A549 (cell line): Measurements from ENCODE around the gene LPIN3. TPM values are rescaled to one million over a fixed set of nuclear protein-coding genes. Genes with fewer than 3 reads are reported as not detected.

ENCODE experiments used
- ATAC-seq, 2 experiments: fragments of 200-7000 bp in 1 of 2; fragments of >200 bp in 1 of 2; cut with Nextera tagmentation in 1 of 2; cut with Tn5 transposase in 1 of 2; 3 replicates each; pipeline versions ENCODE4 v1.8.0 to v1.9.1; 2018 to 2020; ENCODE audit warnings: mild to moderate bottlenecking in 1 of 2, moderate library complexity in 1 of 2
- CTCF ChIA-PET: fragments of 300-600 bp; sonication (Branson Sonifier 250); formaldehyde crosslinking; extraction: SDS; loops from one replicate; lab custom pipeline; 2021; ENCODE audit warnings: antibody characterized with exemption, inconsistent platforms; lab: Yijun Ruan, JAX
- POLR2A ChIA-PET: fragments of 350-600 bp; formaldehyde crosslinking; extraction: SDS; loops from one replicate; lab custom pipeline; 2021; ENCODE audit warnings: antibody characterized with exemption, inconsistent platforms; lab: Yijun Ruan, JAX
- DNase-seq, 2 experiments: peaks; one replicate each; pipeline versions ENCODE4 v3.0.0 to v3.0.0-alpha.2; 2011 to 2016; ENCODE audit warnings: low read depth in 1 of 2, low spot score in 1 of 2
- FAIRE-seq: peaks from 2 replicates; lab custom pipeline; 2011; peaks lifted over from hg19 to GRCh38; lab: Jason Lieb, UNC
- H3K27ac ChIP-seq, 2 experiments: fragments of >200 bp; sonication (Bioruptor Twin); formaldehyde crosslinking; 3 replicates each; pipeline ENCODE4 v1.5.1; 2016 to 2017
- H3K4me1 ChIP-seq: fragments of >200 bp; sonication (Bioruptor Twin); formaldehyde crosslinking; 3 replicates; pipeline ENCODE4 v1.6.1; 2016
- H3K4me2 ChIP-seq: fragments of >200 bp; sonication (Bioruptor Twin); formaldehyde crosslinking; 3 replicates; pipeline ENCODE4 v1.6.1; 2016
- H3K4me3 ChIP-seq: fragments of >200 bp; sonication (Bioruptor Twin); formaldehyde crosslinking; 3 replicates; pipeline ENCODE4 v1.5.1; 2016
- H3K9me3 ChIP-seq: fragments of >200 bp; sonication (Bioruptor Twin); formaldehyde crosslinking; 3 replicates; pipeline ENCODE4 v1.6.1; 2016
- ATOH8 ChIP-seq: fragments of 250-450 bp; sonication (Bioruptor Pico); IDR thresholded peaks from 2 replicates; pipeline ENCODE4 v1.5.0; 2020; ENCODE audit warnings: low read depth, mild to moderate bottlenecking, moderate library complexity
- BHLHE40 ChIP-seq: IDR thresholded peaks from 2 replicates; pipeline ENCODE4 v1.6.1; 2012; ENCODE audit warnings: low read depth, low read length, inconsistent platforms
- CBX2 ChIP-seq: fragments of 200-600 bp; sonication (generic); IDR thresholded peaks from 2 replicates; pipeline ENCODE4 v1.6.1; 2016; ENCODE audit warnings: low read depth, mild to moderate bottlenecking, borderline replicate concordance
- CBX8 ChIP-seq: fragments of 200-600 bp; sonication (generic); IDR thresholded peaks from 2 replicates; pipeline ENCODE4 v1.6.1; 2016
- FOSB ChIP-seq: fragments of 250-450 bp; sonication (Bioruptor Pico); IDR thresholded peaks from 2 replicates; pipeline ENCODE4 v1.5.0; 2020; ENCODE audit warnings: mild to moderate bottlenecking, moderate library complexity
- FOSL2 ChIP-seq, 2 experiments: fragments of 450-650 bp in 1 of 2; fragments of >200 bp in 1 of 2; sonication (Bioruptor Twin) in 1 of 2; formaldehyde crosslinking; IDR thresholded peaks; 2 replicates each; pipeline versions ENCODE4 v1.5.0 to v1.6.1; 2016 to 2020; ENCODE audit warnings: mild to moderate bottlenecking in 1 of 2, moderate library complexity in 1 of 2
- GATA3 ChIP-seq: IDR thresholded peaks from 2 replicates; pipeline ENCODE4 v1.6.1; 2012; ENCODE audit warnings: borderline replicate concordance
- HES2 ChIP-seq: fragments of >200 bp; sonication (Bioruptor Twin); formaldehyde crosslinking; IDR thresholded peaks from 2 replicates; pipeline ENCODE4 v1.6.1; 2016
- HMGXB4 ChIP-seq: fragments of 250-450 bp; sonication (Bioruptor Pico); IDR thresholded peaks from 2 replicates; pipeline ENCODE4 v1.5.0; 2021; ENCODE audit warnings: mild to moderate bottlenecking, moderate library complexity, borderline replicate concordance
- HOXA7 ChIP-seq: fragments of 250-450 bp; sonication (Bioruptor Pico); IDR thresholded peaks from 2 replicates; pipeline ENCODE4 v1.5.0; 2020; ENCODE audit warnings: mild to moderate bottlenecking, moderate library complexity
- KDM5A ChIP-seq: fragments of 200-600 bp; sonication (generic); IDR thresholded peaks from 2 replicates; pipeline ENCODE4 v1.6.1; 2016; ENCODE audit warnings: antibody characterized with exemption, mild to moderate bottlenecking
- MAFK ChIP-seq: fragments of 450-650 bp; IDR thresholded peaks from 2 replicates; pipeline ENCODE4 v1.6.1; 2014; ENCODE audit not compliant: partially characterized antibody
- MAX ChIP-seq: IDR thresholded peaks from 2 replicates; pipeline ENCODE4 v1.6.1; 2012
- MAZ ChIP-seq: fragments of 150-350 bp; IDR thresholded peaks from 2 replicates; pipeline ENCODE4 v1.6.1; 2014; ENCODE audit warnings: antibody characterized with exemption, low read depth, low read length, borderline replicate concordance
- NFE2L2 ChIP-seq: fragments of 150-350 bp; conservative IDR thresholded peaks from 2 replicates; pipeline ENCODE4 v1.6.1; 2014; ENCODE audit warnings: low read length
- NPAS2 ChIP-seq: fragments of 250-450 bp; sonication (Bioruptor Pico); IDR thresholded peaks from 2 replicates; pipeline ENCODE4 v1.8.0; 2022; ENCODE audit warnings: mild to moderate bottlenecking, moderate library complexity, borderline replicate concordance
- PBX3 ChIP-seq: IDR thresholded peaks from 2 replicates; pipeline ENCODE4 v1.6.1; 2012
- PHF8 ChIP-seq: fragments of 200-600 bp; sonication (generic); IDR thresholded peaks from 2 replicates; pipeline ENCODE4 v1.6.1; 2016; ENCODE audit warnings: low read depth, mild to moderate bottlenecking, antibody characterized with exemption, moderate library complexity, borderline replicate concordance
- POLR2AphosphoS2 ChIP-seq: conservative IDR thresholded peaks from 2 replicates; pipeline ENCODE4 v1.6.1; 2012; ENCODE audit warnings: low read length, improper control_type of control experiment, inconsistent platforms
- RAD21 ChIP-seq, 2 experiments: fragments of >200 bp in 1 of 2; sonication (Bioruptor Twin) in 1 of 2; formaldehyde crosslinking in 1 of 2; IDR thresholded peaks in 1 of 2; conservative IDR thresholded peaks in 1 of 2; 2 replicates in 1 of 2; 3 replicates in 1 of 2; pipeline ENCODE4 v1.6.1; 2012 to 2018; ENCODE audit warnings: inconsistent platforms in 1 of 2
- RCOR1 ChIP-seq: fragments of 150-350 bp; IDR thresholded peaks from 2 replicates; pipeline ENCODE4 v1.6.1; 2014; ENCODE audit warnings: antibody characterized with exemption, low read length, low read depth
- REST ChIP-seq: fragments of 200-600 bp; sonication (generic); IDR thresholded peaks from 2 replicates; pipeline ENCODE4 v1.6.1; 2016; ENCODE audit warnings: antibody characterized with exemption, mild to moderate bottlenecking, moderate library complexity
- SMC3 ChIP-seq: fragments of >200 bp; sonication (Bioruptor Twin); formaldehyde crosslinking; IDR thresholded peaks from 3 replicates; pipeline ENCODE4 v1.6.1; 2018; ENCODE audit warnings: inconsistent platforms
- TFCP2L1 ChIP-seq: fragments of 250-450 bp; sonication (Bioruptor Pico); IDR thresholded peaks from 2 replicates; pipeline ENCODE4 v1.5.0; 2021; ENCODE audit warnings: mild to moderate bottlenecking
- TP53 ChIP-seq: fragments of 250-450 bp; sonication (Bioruptor Pico); IDR thresholded peaks from 2 replicates; pipeline ENCODE4 v1.5.0; 2021; ENCODE audit warnings: mild to moderate bottlenecking, moderate library complexity
- ZNF302 ChIP-seq: fragments of 250-450 bp; sonication (Bioruptor Pico); IDR thresholded peaks from 2 replicates; pipeline ENCODE4 v1.9.0; 2021; ENCODE audit warnings: inconsistent platforms, mild to moderate bottlenecking, moderate library complexity
- ZSCAN20 ChIP-seq: fragments of 250-450 bp; sonication (Bioruptor Pico); IDR thresholded peaks from 2 replicates; pipeline ENCODE4 v1.8.0; 2022; ENCODE audit warnings: mild to moderate bottlenecking, moderate library complexity
- WGBS: methylation state at CpG from one replicate; pipeline ENCODE4 v1.1.6; 2017; ENCODE audit errors: missing lambda C conversion rate; 5-methylcytosine and 5-hydroxymethylcytosine counted together
- polyA plus RNA-seq, 4 experiments: library from polyadenylated mRNA; depleted of rRNA in 3 of 4; stranded (reverse); fragments of >200 nt; fragmentation: RNase III in 1 of 4; extraction: RNeasy Plus Mini Kit Qiagen cat#74134 plus additional on column Dnase treatment in 1 of 4; gene quantifications; 2 replicates in 3 of 4; 3 replicates in 1 of 4; pipeline ENCODE4 v1.2.3, GENCODE V29; 2011 to 2017

Gene LPIN3
- polyA plus RNA-seq, 2 of the 4 experiments (the other 2 are of a cell fraction), result 6.3 to 14.4 TPM

- Histone ChIP-seq H3K4me1 (peaks cover 11% of the 10 kb centered on the region; the same call in 2 of the 3 replicates), H3K4me3 (no peak overlapping the region), H3K27ac (no peak overlapping the region), H3K4me2 (no peak overlapping the region), H3K9me3 (no peaks in the 10 kb centered on the region)
- ATAC-seq (no peak), FAIRE-seq (no peak), DNase-seq (no peak)
- POLR2A ChIA-PET, result no interaction called here
- TF ChIP-seq HMGXB4 (CRISPR knock-in tag), result no peak
- no peak for TF ChIP-seq TP53 (CRISPR knock-in tag)
- no peak for TF ChIP-seq ZSCAN20 (CRISPR knock-in tag)
- TF ChIP-seq ATOH8 (CRISPR knock-in tag), result no peak
- TF ChIP-seq HES2, result no peak
- TF ChIP-seq GATA3, result no peak
- no peak for TF ChIP-seq PHF8
- TF ChIP-seq CBX2, result no peak
- TF ChIP-seq ZNF302 (CRISPR knock-in tag), result no peak
- TF ChIP-seq RCOR1, result no peak
- TF ChIP-seq REST, result no peak
- TF ChIP-seq SMC3, result no peak
- TF ChIP-seq NPAS2 (CRISPR knock-in tag), result no peak
- TF ChIP-seq MAX, result no peak
- 98% methylated on average over 4 of the region's 4 CpGs for WGBS
- CTCF ChIA-PET, result interaction anchor here (0.5 to 10.4 kb wide), 6 partner anchors 19 to 376 kb away, joined by 3 to 248 read pairs (median 4); no protein-coding TSS in a partner anchor
Observed at GRCh38 chr20:41344477-41344876, 3.9 kb downstream of the LPIN3 start.

GRCh38 chr20:41344938-41345728 is 4.5 kb downstream of the LPIN3 start:
- no peak for FAIRE-seq

More at GRCh38 chr20:41344938-41345728, 4.5 kb downstream of the LPIN3 start:
- CTCF ChIA-PET, result interaction anchor here (0.7 to 10.4 kb wide), 2 partner anchors 173 to 199 kb away, joined by 3 to 248 read pairs; no protein-coding TSS in a partner anchor
- ATAC-seq (no peak), DNase-seq (no peak)
- H3K9me3 ChIP-seq, result no peaks in the 10 kb centered on the region
- TF ChIP-seq HOXA7 (CRISPR knock-in tag) (no peak), FOSL2 (IDR thresholded peaks at IDR 0.05) (no peak), FOSL2 (CRISPR knock-in tag; IDR thresholded peaks at IDR 0.05) (no peak), PBX3 (no peak), POLR2AphosphoS2 (no peak), TP53 (CRISPR knock-in tag) (no peak), HES2 (no peak), MAZ (no peak), ZNF302 (CRISPR knock-in tag) (no peak), MAFK (no peak), FOSB (CRISPR knock-in tag) (no peak), CBX8 (no peak), BHLHE40 (no peak), NFE2L2 (no peak), RAD21 (conservative IDR thresholded peaks at IDR 0.05 in 1 of 2, IDR thresholded peaks at IDR 0.05 in 1 of 2) (no peak), KDM5A (no peak), TFCP2L1 (CRISPR knock-in tag) (no peak)
- POLR2A ChIA-PET, result no interaction called here
- WGBS, result 83% methylated on average over 9 of the region's 11 CpGs
- no peak overlapping the region for H3K4me2 ChIP-seq
- no peak overlapping the region for H3K27ac ChIP-seq
- H3K4me1 ChIP-seq, result peaks cover 7% of the 10 kb centered on the region; the same call in 1 of the 3 replicates
- no peak overlapping the region for H3K4me3 ChIP-seq
